DOHH2 (cell line): ENCODE results near the gene OR52E4.

Experiments used
- EZH2phosphoT487 ChIP-seq: fragments of 200-600 bp; sonication (generic); IDR thresholded peaks from 2 replicates; pipeline ENCODE4 v1.6.1; 2017; ENCODE audit warnings: borderline replicate concordance, mild to moderate bottlenecking, antibody characterized with exemption, low read length, moderate library complexity, mixed read lengths
- TF ChIP-seq, protein P1 (sequence below): fragments of 200-600 bp; sonication (generic); IDR thresholded peaks from one replicate; pipeline ENCODE4 v1.5.1; 2014; ENCODE audit warnings: antibody characterized with exemption, mild to moderate bottlenecking, low read depth, low read length; ENCODE audit not compliant: poor library complexity, severe bottlenecking

DNA sequence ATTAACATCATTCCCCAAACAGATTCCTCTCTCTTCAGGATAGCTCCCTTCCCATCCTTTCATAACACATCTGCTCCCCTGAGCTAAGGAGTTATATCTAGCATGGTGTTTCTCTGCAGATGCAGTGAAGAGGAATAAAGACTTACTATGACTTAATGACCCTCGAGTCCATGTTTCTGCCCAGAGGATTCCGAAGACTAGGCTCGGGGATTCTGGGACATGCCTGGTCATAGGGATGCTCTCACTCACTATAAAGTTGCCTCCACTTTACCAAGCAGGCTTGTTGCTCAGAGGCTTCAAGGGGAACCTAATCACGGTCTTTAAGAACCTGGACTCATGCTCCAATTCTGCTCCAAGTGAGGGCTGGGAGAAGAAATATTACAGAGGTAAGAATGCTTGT, at the start of gene OR52E4:
- TF ChIP-seq EZH2phosphoT487: no peak
- TF ChIP-seq, protein P1, sequence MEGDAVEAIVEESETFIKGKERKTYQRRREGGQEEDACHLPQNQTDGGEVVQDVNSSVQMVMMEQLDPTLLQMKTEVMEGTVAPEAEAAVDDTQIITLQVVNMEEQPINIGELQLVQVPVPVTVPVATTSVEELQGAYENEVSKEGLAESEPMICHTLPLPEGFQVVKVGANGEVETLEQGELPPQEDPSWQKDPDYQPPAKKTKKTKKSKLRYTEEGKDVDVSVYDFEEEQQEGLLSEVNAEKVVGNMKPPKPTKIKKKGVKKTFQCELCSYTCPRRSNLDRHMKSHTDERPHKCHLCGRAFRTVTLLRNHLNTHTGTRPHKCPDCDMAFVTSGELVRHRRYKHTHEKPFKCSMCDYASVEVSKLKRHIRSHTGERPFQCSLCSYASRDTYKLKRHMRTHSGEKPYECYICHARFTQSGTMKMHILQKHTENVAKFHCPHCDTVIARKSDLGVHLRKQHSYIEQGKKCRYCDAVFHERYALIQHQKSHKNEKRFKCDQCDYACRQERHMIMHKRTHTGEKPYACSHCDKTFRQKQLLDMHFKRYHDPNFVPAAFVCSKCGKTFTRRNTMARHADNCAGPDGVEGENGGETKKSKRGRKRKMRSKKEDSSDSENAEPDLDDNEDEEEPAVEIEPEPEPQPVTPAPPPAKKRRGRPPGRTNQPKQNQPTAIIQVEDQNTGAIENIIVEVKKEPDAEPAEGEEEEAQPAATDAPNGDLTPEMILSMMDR: no peak
